ENCODE measurements around the gene EIF2S3. TPM values are rescaled to one million over a fixed set of nuclear protein-coding genes. Genes with fewer than 3 reads are reported as not detected.
"Not testable (repeated sequence)": the region's sequence is repeated elsewhere in the genome, so short reads cannot be mapped to it uniquely, and the experiment has no call there.

The EIF2S3 gene
- total RNA-seq, 4 donors from 2014 or later: 75.2 to 154 (median 108) TPM

GRCh38 chrX:24055043-24055356, 244 bp downstream of the EIF2S3 start:
- no peak for TF ChIP-seq CTCF (IDR thresholded peaks at IDR 0.05)
- ATAC-seq (ENCODE audit: low FRiP score): no peak
- DNase-seq (ENCODE audit: low spot score): no peak

GRCh38 chrX:24063488-24063887, 8.7 kb downstream of the EIF2S3 start:
- DNase-seq (ENCODE audit: low spot score) (no peak), ATAC-seq (ENCODE audit: low FRiP score) (no peak)
- TF ChIP-seq CTCF (IDR thresholded peaks at IDR 0.05): no peak

DNA sequence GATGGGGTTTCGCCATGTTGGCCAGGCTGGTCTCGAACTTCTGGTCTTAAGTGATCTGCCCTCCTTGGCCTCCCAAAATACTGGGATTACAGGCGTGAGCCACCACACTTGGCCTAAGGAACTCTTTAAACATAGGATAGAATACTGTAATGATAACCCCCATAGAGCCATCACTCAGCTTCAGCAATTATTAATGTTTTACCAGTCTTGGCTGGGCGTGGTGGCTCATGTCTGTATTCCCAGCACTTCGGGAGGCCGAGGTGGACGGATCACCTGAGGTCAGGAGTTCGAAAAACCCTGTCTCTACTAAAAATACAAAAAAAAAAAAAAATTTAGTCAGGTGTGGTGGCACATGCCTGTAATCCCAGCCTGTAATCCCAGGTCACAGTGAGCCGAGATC, 15.1 kb downstream of the EIF2S3 start:
- no peak for ATAC-seq (ENCODE audit: low FRiP score)
- no peak for DNase-seq (ENCODE audit: low spot score)
- TF ChIP-seq CTCF (IDR thresholded peaks at IDR 0.05): no peak

DNA sequence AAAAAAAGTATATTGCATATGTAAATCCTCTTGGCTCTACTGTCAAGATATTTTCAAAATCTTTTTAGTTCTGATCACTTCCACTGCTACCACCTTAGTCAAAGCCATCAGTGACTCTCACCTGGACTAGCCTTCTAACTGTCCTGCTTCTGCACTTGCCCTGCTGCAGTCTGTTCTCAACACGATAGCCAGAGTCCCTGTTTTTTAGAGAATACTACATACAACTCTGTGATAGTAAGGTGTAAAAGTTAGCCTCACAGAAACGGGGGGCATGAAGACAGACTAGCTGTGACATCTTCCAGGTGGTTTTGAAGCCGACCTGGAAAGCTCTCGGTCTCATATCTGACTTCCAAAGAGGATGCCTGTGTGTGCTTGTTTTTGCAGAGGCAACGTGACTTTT, 24.7 kb downstream of the EIF2S3 start:
- DNase-seq (ENCODE audit: low spot score) (no peak), ATAC-seq (ENCODE audit: low FRiP score) (no peak)
- no peak for TF ChIP-seq CTCF (IDR thresholded peaks at IDR 0.05)

GRCh38 chrX:24080245-24080644, 25.5 kb downstream of the EIF2S3 start:
- not testable (repeated sequence) for DNase-seq (ENCODE audit: low spot score); ATAC-seq (ENCODE audit: low FRiP score)

GRCh38 chrX:24080704-24081103, 25.9 kb downstream of the EIF2S3 start:
- ATAC-seq (ENCODE audit: low FRiP score) (no peak), DNase-seq (ENCODE audit: low spot score) (no peak)
- TF ChIP-seq CTCF (IDR thresholded peaks at IDR 0.05): no peak

DNA sequence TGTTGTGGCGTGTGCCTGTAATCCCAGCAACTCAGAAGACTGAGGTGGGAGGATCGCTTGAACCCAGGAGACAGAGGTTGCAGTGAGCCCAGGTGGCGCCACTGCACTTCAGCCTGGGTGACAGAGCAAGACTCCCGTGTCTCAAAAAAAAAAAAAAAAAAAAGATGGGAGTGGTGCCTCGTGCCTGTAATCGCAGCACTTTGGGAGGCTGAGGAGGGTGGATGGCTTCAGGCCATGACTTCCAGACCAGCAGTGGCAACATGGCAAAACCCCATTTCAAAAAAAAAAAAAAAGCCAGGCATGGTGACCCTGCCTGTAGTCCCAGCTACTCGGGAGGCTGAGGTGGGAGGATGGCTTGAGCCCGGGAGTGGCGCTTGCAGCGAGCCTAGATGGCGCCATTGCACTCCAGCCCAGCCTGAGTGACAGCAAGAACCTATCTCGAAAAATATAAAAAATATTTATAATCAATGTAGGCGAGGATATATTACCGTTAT, 27.0 kb downstream of the EIF2S3 start:
- no peak for TF ChIP-seq CTCF (IDR thresholded peaks at IDR 0.05)
- ATAC-seq (ENCODE audit: low FRiP score): no peak
- no peak for DNase-seq (ENCODE audit: low spot score)

GRCh38 chrX:24082447-24082846, 27.7 kb downstream of the EIF2S3 start:
- ATAC-seq (ENCODE audit: low FRiP score) (no peak), DNase-seq (ENCODE audit: low spot score) (no peak)
- TF ChIP-seq CTCF (IDR thresholded peaks at IDR 0.05): no peak

All from omental fat pad (tissue), 4 donors.